ENCODE results near the gene DMXL1.

Gene DMXL1

GRCh38 chr5:119257613-119258012, 186.7 kb downstream of the DMXL1 start:
- no peak overlapping the region for H3K4me2 ChIP-seq (ENCODE audit: insufficient read depth, low read length)
- no peak for TF ChIP-seq EZH2 (IDR thresholded peaks at IDR 0.05; ENCODE audit: borderline replicate concordance, low read depth, low read length, severe bottlenecking)
- TF ChIP-seq, protein P1, sequence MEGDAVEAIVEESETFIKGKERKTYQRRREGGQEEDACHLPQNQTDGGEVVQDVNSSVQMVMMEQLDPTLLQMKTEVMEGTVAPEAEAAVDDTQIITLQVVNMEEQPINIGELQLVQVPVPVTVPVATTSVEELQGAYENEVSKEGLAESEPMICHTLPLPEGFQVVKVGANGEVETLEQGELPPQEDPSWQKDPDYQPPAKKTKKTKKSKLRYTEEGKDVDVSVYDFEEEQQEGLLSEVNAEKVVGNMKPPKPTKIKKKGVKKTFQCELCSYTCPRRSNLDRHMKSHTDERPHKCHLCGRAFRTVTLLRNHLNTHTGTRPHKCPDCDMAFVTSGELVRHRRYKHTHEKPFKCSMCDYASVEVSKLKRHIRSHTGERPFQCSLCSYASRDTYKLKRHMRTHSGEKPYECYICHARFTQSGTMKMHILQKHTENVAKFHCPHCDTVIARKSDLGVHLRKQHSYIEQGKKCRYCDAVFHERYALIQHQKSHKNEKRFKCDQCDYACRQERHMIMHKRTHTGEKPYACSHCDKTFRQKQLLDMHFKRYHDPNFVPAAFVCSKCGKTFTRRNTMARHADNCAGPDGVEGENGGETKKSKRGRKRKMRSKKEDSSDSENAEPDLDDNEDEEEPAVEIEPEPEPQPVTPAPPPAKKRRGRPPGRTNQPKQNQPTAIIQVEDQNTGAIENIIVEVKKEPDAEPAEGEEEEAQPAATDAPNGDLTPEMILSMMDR (IDR thresholded peaks at IDR 0.05; ENCODE audit: borderline replicate concordance, extremely low read depth, low read length, poor library complexity, severe bottlenecking) = no peak
- H3K27ac ChIP-seq (ENCODE audit: low read length) = no peak overlapping the region
- H3K79me2 ChIP-seq (ENCODE audit: insufficient read depth, low read length) = no peaks in the 10 kb centered on the region
- no peak overlapping the region for H3K9ac ChIP-seq (ENCODE audit: low read depth, low read length)
- ATAC-seq (ENCODE audit: insufficient read depth, low read depth) (no peak), DNase-seq (no peak)
- no peaks in the 10 kb centered on the region for H3K27me3 ChIP-seq (ENCODE audit: insufficient read depth, low read length, poor library complexity)
- no peaks in the 10 kb centered on the region for H3K4me1 ChIP-seq (ENCODE audit: insufficient read depth, low read length)
- no peaks in the 10 kb centered on the region for H4K20me1 ChIP-seq (ENCODE audit: insufficient read depth, low read length)
- H3K9me3 ChIP-seq (ENCODE audit: insufficient read depth, low read length, severe bottlenecking) = peaks cover 14% of the 10 kb centered on the region
- H2AFZ ChIP-seq (ENCODE audit: low read depth, low read length) = no peak overlapping the region
- H3K36me3 ChIP-seq (ENCODE audit: insufficient read depth, low read length) = no peaks in the 10 kb centered on the region
- H3K4me3 ChIP-seq (ENCODE audit: low read depth in 1 of 2, low read length in 2 of 2) = no peak overlapping the region

GRCh38 chr5:119263639-119264038, 192.8 kb downstream of the DMXL1 start:
- no peak for DNase-seq

DNA sequence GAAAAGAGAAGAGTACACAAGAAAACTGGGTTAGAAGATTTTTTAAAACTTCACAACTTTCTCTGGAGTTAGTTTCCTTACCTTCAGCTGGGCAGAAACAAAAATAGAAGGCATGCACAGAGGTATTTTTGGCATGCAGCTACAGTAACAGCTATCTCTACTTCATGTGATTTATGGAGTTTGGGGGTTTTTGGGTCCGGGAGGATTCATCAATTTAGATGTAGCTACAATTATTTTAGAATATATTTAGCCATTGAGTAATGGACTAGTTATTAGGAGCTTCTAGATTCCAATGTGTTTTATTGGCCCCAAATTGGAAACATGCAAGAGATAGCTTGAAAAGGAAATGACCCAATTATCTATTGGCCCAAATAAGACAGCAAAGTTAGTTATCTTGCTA, 193.3 kb downstream of the DMXL1 start:
- Histone ChIP-seq H3K27me3 (ENCODE audit: insufficient read depth, low read length, poor library complexity) (no peaks in the 10 kb centered on the region), H3K4me2 (ENCODE audit: insufficient read depth, low read length) (no peak overlapping the region), H4K20me1 (ENCODE audit: insufficient read depth, low read length) (no peaks in the 10 kb centered on the region), H3K79me2 (ENCODE audit: insufficient read depth, low read length) (peaks cover 20% of the 10 kb centered on the region), H2AFZ (ENCODE audit: low read depth, low read length) (no peak overlapping the region), H3K27ac (ENCODE audit: low read length) (no peak overlapping the region), H3K9ac (ENCODE audit: low read depth, low read length) (no peak overlapping the region), H3K4me3 (ENCODE audit: low read depth in 1 of 2, low read length in 2 of 2) (no peak overlapping the region), H3K9me3 (ENCODE audit: insufficient read depth, low read length, severe bottlenecking) (no peaks in the 10 kb centered on the region), H3K36me3 (ENCODE audit: insufficient read depth, low read length) (peaks cover 6% of the 10 kb centered on the region; the same call in 1 of the 2 replicates), H3K4me1 (ENCODE audit: insufficient read depth, low read length) (peaks cover 47% of the 10 kb centered on the region)
- ATAC-seq (ENCODE audit: insufficient read depth, low read depth) = no peak
- TF ChIP-seq, protein P1 (IDR thresholded peaks at IDR 0.05; ENCODE audit: borderline replicate concordance, extremely low read depth, low read length, poor library complexity, severe bottlenecking) = no peak
- no peak for TF ChIP-seq EZH2 (IDR thresholded peaks at IDR 0.05; ENCODE audit: borderline replicate concordance, low read depth, low read length, severe bottlenecking)
- no peak for DNase-seq

More at GRCh38 chr5:119263639-119264038, 192.8 kb downstream of the DMXL1 start:
- ATAC-seq (ENCODE audit: insufficient read depth, low read depth) = no peak
- Histone ChIP-seq H2AFZ (ENCODE audit: low read depth, low read length) (no peak overlapping the region), H3K9me3 (ENCODE audit: insufficient read depth, low read length, severe bottlenecking) (no peaks in the 10 kb centered on the region), H3K36me3 (ENCODE audit: insufficient read depth, low read length) (peaks cover under 1% of the 10 kb centered on the region; the same call in 1 of the 2 replicates), H3K4me3 (ENCODE audit: low read depth in 1 of 2, low read length in 2 of 2) (no peak overlapping the region), H3K27me3 (ENCODE audit: insufficient read depth, low read length, poor library complexity) (no peaks in the 10 kb centered on the region), H3K79me2 (ENCODE audit: insufficient read depth, low read length) (peaks cover 15% of the 10 kb centered on the region), H3K4me1 (ENCODE audit: insufficient read depth, low read length) (peaks cover 47% of the 10 kb centered on the region), H3K27ac (ENCODE audit: low read length) (no peak overlapping the region), H3K4me2 (ENCODE audit: insufficient read depth, low read length) (no peak overlapping the region), H4K20me1 (ENCODE audit: insufficient read depth, low read length) (no peaks in the 10 kb centered on the region), H3K9ac (ENCODE audit: low read depth, low read length) (no peak overlapping the region)
- TF ChIP-seq EZH2 (IDR thresholded peaks at IDR 0.05; ENCODE audit: borderline replicate concordance, low read depth, low read length, severe bottlenecking) = no peak
- TF ChIP-seq, protein P1 (IDR thresholded peaks at IDR 0.05; ENCODE audit: borderline replicate concordance, extremely low read depth, low read length, poor library complexity, severe bottlenecking) = no peak
